ENCODE data around the gene DPF3. TPM values are rescaled to one million over a fixed set of nuclear protein-coding genes. Genes with fewer than 3 reads are reported as not detected.

DPF3 gene
- total and polyA plus RNA-seq, 9 of the 15 experiments (the other 6 are each of a cell fraction or from before 2014, with no cell fraction given): 0.21 to 4.9 (median 1.2) TPM

DNA sequence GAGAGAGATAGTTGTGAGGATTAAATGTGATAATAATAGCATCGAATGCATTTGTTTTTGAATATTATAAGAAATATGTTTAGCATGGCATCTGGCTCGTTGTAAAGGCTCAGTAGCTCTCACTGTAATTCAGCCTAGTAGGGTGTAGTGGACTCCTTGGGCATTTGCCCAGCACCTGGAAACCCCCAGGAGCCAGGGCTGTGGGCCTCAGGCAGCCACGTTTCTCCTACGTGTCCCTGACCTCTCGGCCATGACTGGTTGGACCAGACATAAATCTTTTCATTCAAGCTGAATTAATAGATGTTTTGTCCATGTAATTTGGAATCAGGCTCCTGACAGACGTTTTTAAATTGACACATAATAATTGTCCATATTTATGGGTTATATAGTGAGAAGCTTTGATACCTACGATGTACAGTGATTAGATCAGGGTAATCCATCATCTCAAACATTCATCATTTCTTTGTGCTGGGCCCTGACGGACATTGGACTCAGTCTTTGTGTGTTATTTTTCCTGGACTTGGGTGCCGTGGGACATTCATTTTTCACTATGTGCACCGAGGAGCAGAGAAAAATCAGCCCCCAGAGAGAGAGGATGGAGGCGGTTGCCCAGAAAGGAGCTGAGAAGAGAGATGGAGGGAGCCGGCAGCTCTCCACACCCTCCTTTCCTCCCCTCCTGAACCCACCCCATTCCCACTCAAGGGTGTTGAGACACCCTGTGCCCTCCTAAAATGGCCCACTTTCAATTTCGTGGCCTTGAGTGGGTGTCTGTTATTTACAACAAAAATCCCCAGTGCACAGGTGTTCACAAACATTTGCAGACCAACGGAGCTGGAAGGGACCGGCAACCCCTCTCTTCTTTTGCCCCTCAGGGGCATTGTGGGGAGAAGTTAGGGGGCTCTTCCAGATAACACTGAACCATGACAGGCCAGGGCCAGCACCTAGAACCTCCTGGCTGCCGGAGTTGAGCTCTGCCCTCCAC, 296.4 kb downstream of the DPF3 start:
- Histone ChIP-seq H3K4me2 (ENCODE audit: insufficient read depth, low read length) (no peak overlapping the region), H3K27me3 (ENCODE audit: control insufficient read depth in 2 of 2, insufficient read depth in 2 of 2, low read length in 2 of 2) (peaks cover 3 to 17% of the 10 kb centered on the region in 2 experiments; a peak in 3 of 5 replicates), H3K4me1 (replicated peaks in 1 of 2; ENCODE audit: control insufficient read depth in 2 of 2, insufficient read depth in 2 of 2, low read length in 2 of 2) (peaks cover 0 to 12% of the 10 kb centered on the region in 2 experiments; a peak in 4 of 5 replicates), H3K9me1 (ENCODE audit: control insufficient read depth, insufficient read depth, low read length) (no peaks in the 10 kb centered on the region), H3K4me3 (no peak overlapping the region), H3K79me2 (ENCODE audit: control insufficient read depth, insufficient read depth, low read length) (no peaks in the 10 kb centered on the region), H3K9me3 (replicated peaks; ENCODE audit: control insufficient read depth, insufficient read depth, low read depth, low read length) (no peaks in the 10 kb centered on the region), H3K9ac (ENCODE audit: insufficient read depth in 1 of 2, low read depth in 2 of 2, low read length in 2 of 2) (no peak overlapping the region; a peak in 1 of 4 replicates), H2AFZ (ENCODE audit: low read depth, low read length) (no peak overlapping the region), H3K36me3 (ENCODE audit: control insufficient read depth, insufficient read depth, low read length) (no peaks in the 10 kb centered on the region), H4K20me1 (replicated peaks; ENCODE audit: control insufficient read depth, insufficient read depth, low read length) (no peaks in the 10 kb centered on the region; the same call in 1 of the 2 replicates), H3K27ac (ENCODE audit: extremely low read depth, low read depth, low read length) (no peak overlapping the region)
- POLR2A ChIA-PET: interaction anchor here (0.6 to 1.2 kb wide), 2 partner anchors 10 to 36 kb away, joined by 3 read pairs; no protein-coding TSS in a partner anchor
- no TSS peak for BruUV-seq (replicated peaks)
- CTCF ChIA-PET (ENCODE audit: low intra/inter-chr PET ratio): no interaction called here
- WGBS (ENCODE audit: insufficient coverage, low coverage, missing lambda C conversion rate): 2% methylated on average over 14 of the region's 16 CpGs
- intact Hi-C loops (cut with micrococcal nuclease) (no loop called here), in situ Hi-C loops (cut with MboI) (no loop called here)
- FAIRE-seq: no peak
- no peak for TF ChIP-seq PBX2 (CRISPR knock-in tag; IDR thresholded peaks at IDR 0.05; ENCODE audit: low read depth)
- TF ChIP-seq PBX2 (tag; conservative IDR thresholded peaks at IDR 0.05; ENCODE audit: low read depth): no peak
- no peak for TF ChIP-seq ZNF41 (CRISPR knock-in tag; conservative IDR thresholded peaks at IDR 0.05)
- TF ChIP-seq MAFK (IDR thresholded peaks at IDR 0.05; ENCODE audit: low read length): no peak
- no peak for TF ChIP-seq HNRNPL (IDR thresholded peaks at IDR 0.05; ENCODE audit: low read depth, low read length)
- no peak for TF ChIP-seq EZH2 (IDR thresholded peaks at IDR 0.05; ENCODE audit: borderline replicate concordance, low read depth, low read length)
- no peak for TF ChIP-seq NELFE (IDR thresholded peaks at IDR 0.05; ENCODE audit: insufficient read depth, insufficient read length)
- TF ChIP-seq ZNF75A (CRISPR knock-in tag; IDR thresholded peaks at IDR 0.05): no peak
- TF ChIP-seq SMARCA5 (IDR thresholded peaks at IDR 0.05): no peak
- no peak for TF ChIP-seq MXI1 (IDR thresholded peaks at IDR 0.05; ENCODE audit: low read depth, low read length)
- TF ChIP-seq NCOA1 (IDR thresholded peaks at IDR 0.05; ENCODE audit: low read depth): no peak
- no peak for TF ChIP-seq ZNF263 (CRISPR knock-in tag; IDR thresholded peaks at IDR 0.05; ENCODE audit: borderline replicate concordance)
- no peak for TF ChIP-seq ZBTB1 (CRISPR knock-in tag; IDR thresholded peaks at IDR 0.05; ENCODE audit: borderline replicate concordance, low read depth)
- TF ChIP-seq ZSCAN32 (CRISPR knock-in tag; IDR thresholded peaks at IDR 0.05): no peak
- TF ChIP-seq ZNF79 (CRISPR knock-in tag; IDR thresholded peaks at IDR 0.05; ENCODE audit: low read depth): no peak
- DNase-seq (ENCODE audit: extremely low read depth in 1 of 4, low spot score in 3 of 4): no peak
- no peak for ATAC-seq

All from K562 (cell line).